Esophagus mucosa (tissue), 1 donor: ENCODE data around the gene PDE10A. TPM values are rescaled to one million over a fixed set of nuclear protein-coding genes. Genes with fewer than 3 reads are reported as not detected.

Source experiments
- ATAC-seq: fragments of 200-7000 bp; cut with Tn5 transposase; one replicate; pipeline ENCODE4 v1.9.1; 2020
- total RNA-seq: library from RNA; stranded (reverse); gene quantifications from one replicate; pipeline ENCODE4 v1.2.4, GENCODE V29; 2023
- donor health status: DM: yes; HTN: yes; CAD: no.

Gene PDE10A
- 0.72 TPM for total RNA-seq

DNA sequence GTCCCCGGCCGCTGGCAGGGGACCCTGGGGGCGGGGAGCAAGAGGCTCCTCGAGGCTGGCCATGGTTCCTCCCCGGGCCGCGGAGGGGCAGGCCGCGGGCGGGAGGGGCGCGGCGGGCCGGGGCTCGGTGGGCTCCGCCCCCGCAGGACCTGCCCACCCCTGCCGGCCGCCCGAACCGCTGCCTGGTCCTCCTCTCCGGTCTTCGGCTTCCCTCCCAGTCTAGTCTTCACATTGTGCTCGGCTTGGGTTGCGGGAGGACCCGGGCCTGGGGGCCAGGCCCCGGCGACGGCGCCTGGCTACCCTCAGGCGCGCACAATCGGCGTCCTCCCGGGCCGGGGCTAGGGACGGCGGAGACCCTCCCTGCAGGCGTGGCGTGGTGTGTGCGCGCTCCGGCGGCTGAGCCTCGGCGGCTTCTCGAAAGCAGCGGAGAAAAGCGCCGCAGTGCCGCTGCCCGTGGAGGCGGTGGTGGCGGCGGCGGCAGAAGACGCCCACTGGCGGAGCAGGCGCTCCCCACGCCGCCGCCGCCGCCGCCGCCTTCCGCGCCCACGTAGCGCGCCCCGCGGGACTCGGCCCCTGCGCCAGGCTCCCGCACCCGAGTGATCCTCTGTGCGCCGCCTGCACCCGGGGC is at the start of gene PDE10A:
Gene PDE10A, minus strand, starts transcription at position 493 of the 628 bp plus-strand sequence. Its CDS starts 430 bp downstream, at position 63.
- ATAC-seq = peak; percentile 31

DNA sequence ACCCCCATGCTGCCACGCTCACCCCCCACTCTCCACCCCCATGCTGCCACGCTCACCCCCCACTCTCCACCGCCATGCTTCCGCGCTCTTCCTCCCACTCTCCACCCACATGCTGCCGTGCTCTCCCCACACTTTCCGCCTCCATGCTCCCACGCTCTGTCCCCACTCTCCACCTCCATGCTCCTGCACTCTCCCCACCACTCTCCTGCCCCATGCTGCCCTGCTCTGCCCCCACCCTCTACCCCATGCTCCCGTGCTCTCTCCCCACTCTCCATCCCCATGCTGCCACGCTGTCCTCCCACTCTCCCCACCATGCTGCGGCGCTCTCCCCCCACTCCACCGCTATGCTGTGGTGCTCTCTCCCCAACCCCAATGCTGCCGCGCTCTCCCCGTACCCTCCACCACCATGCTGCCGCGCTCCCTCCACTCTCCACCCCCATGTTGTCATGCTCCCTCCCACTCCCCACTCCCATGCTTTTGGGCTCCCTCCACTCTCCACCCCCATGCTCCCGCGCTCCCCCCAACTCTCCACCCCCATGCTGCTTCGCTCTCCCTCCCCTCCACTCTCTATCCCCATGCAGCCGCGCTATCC is 46.0 kb upstream of the PDE10A start:
- no peak for ATAC-seq

- no peak for ATAC-seq
Observed at GRCh38 chr6:165707067-165707853, 44.2 kb upstream of the PDE10A start.

- ATAC-seq = no peak
Observed at GRCh38 chr6:165705941-165706340, 42.9 kb upstream of the PDE10A start.

GRCh38 chr6:165704045-165704748 is 41.2 kb upstream of the PDE10A start:
- ATAC-seq = peak; percentile 75

GRCh38 chr6:165702669-165703068 is 39.6 kb upstream of the PDE10A start:
- ATAC-seq = no peak

GRCh38 chr6:165701564-165702354 is 38.7 kb upstream of the PDE10A start:
- no peak for ATAC-seq

DNA sequence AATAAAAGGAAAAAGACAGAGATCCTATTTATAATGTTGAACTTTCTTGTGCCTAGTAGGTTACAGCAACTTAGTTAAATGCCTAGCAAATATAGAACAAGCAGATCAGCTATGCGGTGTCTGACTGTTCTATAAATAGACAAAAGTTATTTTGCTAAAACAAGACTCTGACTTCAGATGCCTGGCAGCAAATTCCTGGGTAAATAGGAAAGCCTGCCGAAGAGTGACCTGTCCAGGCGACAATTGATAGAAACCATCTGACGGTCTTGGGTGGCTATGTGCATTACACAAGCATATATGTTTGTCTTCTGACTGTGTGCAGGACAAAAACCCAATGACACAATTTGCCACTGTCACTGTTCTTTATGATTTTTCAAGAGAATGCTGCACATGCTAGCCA is 38.0 kb upstream of the PDE10A start:
- no peak for ATAC-seq

- no peak for ATAC-seq
Observed at GRCh38 chr6:165698868-165699267, 35.8 kb upstream of the PDE10A start.

GRCh38 chr6:165697171-165697570 is 34.1 kb upstream of the PDE10A start:
- no peak for ATAC-seq

- ATAC-seq = no peak
Observed at GRCh38 chr6:165695722-165696515, 32.9 kb upstream of the PDE10A start.

DNA sequence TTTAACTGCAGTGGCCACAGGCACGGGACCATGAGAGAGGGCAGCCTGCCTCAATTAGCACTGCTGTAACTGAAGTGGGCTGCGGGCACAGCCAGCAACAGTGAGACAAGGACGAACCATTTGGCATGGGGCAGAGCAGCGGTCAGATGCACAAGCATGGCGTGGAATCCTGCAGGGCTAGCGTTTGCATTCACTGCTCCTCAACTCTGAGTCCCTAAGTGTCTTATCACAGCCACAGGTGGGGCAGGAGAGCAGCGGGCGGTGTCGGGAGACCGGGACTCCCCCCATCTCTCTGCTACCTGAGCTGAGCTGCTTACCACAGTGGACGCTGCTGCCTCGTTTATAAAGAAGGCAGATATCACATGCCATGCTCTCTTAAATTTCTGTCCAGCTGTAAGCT is 31.3 kb upstream of the PDE10A start:
- ATAC-seq = no peak

- ATAC-seq = no peak
Observed at GRCh38 chr6:165692106-165692653, 29.1 kb upstream of the PDE10A start.

DNA sequence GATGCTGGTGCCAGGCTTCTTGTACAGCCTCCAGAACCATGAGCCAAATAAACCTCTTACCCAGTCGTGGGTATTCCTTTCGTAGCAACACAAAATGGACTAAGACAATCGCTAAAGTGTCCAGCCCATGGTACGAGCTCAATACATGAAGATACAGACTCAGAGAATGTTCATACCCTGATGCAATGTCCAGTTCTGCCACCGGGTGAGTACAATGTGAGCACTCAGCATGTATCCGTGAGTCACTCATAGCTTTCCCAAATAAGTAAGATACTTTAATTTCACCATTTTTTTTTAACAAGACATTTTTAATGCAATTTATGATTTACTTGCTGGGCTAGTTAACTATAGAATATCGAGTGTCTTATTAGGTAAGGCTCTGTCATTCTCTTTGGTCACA is 26.7 kb upstream of the PDE10A start:
- no peak for ATAC-seq

DNA sequence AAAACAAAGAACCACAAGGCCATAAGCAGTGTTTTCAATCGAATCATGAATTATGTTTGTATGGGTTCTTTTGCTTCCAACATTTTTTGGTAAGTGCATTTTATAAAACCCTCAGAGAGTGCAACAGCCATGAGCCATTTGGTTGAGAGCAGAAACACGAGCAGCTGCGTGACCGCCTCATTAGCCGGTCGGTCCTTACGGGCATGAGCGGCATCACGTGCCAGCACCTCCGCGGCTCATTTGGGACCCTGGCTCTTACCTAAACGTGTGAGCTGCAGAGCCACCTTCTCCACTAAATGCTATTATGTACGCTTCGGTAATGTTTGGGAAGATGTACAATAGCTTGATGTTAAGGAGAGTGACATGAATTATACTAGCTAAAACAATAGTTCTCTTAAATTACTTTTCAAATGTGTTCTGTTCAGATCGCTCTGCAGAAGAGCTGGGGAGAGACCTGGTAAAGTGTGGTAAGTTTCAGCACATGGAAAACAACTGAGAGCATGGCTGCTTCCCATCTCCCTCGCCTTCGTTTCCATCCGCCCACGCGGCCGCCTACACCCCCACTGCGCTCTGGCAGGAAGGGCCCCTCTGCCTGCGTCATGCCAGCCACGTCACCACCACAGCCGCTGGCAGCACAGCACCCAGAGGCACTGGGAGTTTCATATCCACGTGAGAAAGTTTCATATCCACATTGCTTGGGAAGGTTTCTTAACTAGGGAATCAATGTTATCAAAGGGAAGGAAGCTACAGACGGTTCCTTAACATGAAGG is 23.7 kb upstream of the PDE10A start:
- ATAC-seq = no peak

GRCh38 chr6:165685302-165685701 is 22.3 kb upstream of the PDE10A start:
- no peak for ATAC-seq

GRCh38 chr6:165684333-165684732 is 21.3 kb upstream of the PDE10A start:
- ATAC-seq = no peak

GRCh38 chr6:165680975-165681374 is 17.9 kb upstream of the PDE10A start:
- no peak for ATAC-seq

- no peak for ATAC-seq
Observed at GRCh38 chr6:165679326-165679725, 16.3 kb upstream of the PDE10A start.

GRCh38 chr6:165678904-165679303 is 15.9 kb upstream of the PDE10A start:
- no peak for ATAC-seq
